ENCODE measurements around the gene PAQR4.

PAQR4 gene

GRCh38 chr16:2982402-2982801 lies 13.3 kb downstream of the PAQR4 start:
- H3K4me3 ChIP-seq (ENCODE audit: low read depth, low read length): no peak overlapping the region
- no peak for TF ChIP-seq CTCF (IDR thresholded peaks at IDR 0.05; ENCODE audit: low read depth, low read length)

DNA sequence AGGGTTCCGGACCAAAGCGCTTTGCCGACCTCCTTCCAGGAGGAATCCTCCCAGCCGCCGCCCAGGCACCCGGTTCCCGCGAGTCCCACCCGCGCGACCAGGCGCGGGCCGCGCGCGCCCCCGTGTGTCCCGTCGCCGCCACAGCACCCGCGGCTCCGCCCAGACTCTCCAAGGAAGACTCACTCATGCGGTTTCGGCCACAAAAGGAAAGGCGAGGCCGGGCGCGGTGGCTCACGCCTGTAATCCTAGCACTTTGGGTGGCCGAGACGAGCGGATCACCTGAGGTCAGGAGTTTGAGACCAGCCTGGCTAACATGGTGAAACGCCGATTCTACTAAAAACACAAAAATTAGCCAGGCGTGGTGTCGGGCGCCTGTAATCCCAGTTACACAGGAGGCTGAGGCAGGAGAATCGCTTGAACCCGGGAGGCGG lies 14.6 kb downstream of the PAQR4 start:
- TF ChIP-seq CTCF (IDR thresholded peaks at IDR 0.05; ENCODE audit: low read depth, low read length): peak; percentile 76
- peak overlapping the region; percentile 37 for H3K4me3 ChIP-seq (ENCODE audit: low read depth, low read length)

DNA sequence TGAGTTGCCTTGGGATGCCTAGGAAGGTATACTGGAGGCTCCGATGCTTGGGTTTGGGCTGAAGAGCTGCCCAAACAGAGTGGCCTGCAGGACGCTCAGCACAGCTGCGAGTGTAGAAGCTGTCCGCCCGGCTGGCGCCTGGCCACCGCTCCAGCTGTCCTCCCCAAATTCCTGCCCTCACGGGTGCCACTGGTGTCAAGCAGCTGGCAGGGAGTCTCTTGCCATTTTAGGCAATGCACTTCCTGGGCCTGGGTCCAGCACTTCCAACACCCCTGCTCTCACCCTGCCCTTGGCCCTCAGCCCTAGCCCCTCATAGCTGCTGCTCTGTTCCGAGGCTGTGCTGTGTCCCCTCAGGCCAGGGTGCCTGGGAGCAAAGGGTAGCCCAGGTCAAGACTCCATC lies 16.3 kb downstream of the PAQR4 start:
- no peak for TF ChIP-seq CTCF (IDR thresholded peaks at IDR 0.05; ENCODE audit: low read depth, low read length)
- H3K4me3 ChIP-seq (ENCODE audit: low read depth, low read length): no peak overlapping the region

GRCh38 chr16:2985893-2986355 lies 16.8 kb downstream of the PAQR4 start:
- no peak for TF ChIP-seq CTCF (IDR thresholded peaks at IDR 0.05; ENCODE audit: low read depth, low read length)

GRCh38 chr16:2986623-2987188 lies 17.6 kb downstream of the PAQR4 start:
- no peak overlapping the region for H3K4me3 ChIP-seq (ENCODE audit: low read depth, low read length)
- TF ChIP-seq CTCF (IDR thresholded peaks at IDR 0.05; ENCODE audit: low read depth, low read length): no peak

More at GRCh38 chr16:2985893-2986355, 16.8 kb downstream of the PAQR4 start:
- no peak overlapping the region for H3K4me3 ChIP-seq (ENCODE audit: low read depth, low read length)

- no peak for TF ChIP-seq CTCF (IDR thresholded peaks at IDR 0.05; ENCODE audit: low read depth, low read length)
- H3K4me3 ChIP-seq (ENCODE audit: low read depth, low read length): no peak overlapping the region
Measured at GRCh38 chr16:2987286-2987685, 18.1 kb downstream of the PAQR4 start.

DNA sequence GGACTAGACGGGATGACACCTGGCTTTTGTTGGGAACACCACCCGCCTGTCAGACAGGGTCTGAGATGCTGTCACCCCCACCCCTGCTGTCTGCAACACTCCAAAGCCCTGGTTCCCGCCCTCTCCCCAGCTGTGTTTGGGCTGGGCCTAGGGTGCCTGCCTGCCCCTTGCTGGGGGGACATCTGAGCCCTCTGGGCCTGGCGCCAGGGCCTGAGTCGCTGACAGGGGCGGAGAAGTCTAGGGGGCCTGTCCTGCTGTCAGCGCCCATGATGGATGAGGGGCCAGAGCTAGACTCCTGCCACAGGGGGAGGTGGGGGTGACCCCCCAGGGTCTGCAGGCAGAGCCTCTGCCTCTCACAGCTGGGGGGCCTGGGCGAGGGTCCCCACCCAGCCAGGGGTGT lies 18.7 kb downstream of the PAQR4 start:
- no peak overlapping the region for H3K4me3 ChIP-seq (ENCODE audit: low read depth, low read length)
- TF ChIP-seq CTCF (IDR thresholded peaks at IDR 0.05; ENCODE audit: low read depth, low read length): no peak

Data from WI38 (cell line).